HL-60/S4 (cell line): ENCODE measurements around the gene TAB3.

Experiments
- in situ Hi-C: fragments of 300-500 bp; cut with MboI; formaldehyde crosslinking; loops from 2 replicates; pipeline ENCODE4 v1.14.3; 2022; ENCODE audit warnings: low sequenced_read_pairs

The TAB3 gene

DNA sequence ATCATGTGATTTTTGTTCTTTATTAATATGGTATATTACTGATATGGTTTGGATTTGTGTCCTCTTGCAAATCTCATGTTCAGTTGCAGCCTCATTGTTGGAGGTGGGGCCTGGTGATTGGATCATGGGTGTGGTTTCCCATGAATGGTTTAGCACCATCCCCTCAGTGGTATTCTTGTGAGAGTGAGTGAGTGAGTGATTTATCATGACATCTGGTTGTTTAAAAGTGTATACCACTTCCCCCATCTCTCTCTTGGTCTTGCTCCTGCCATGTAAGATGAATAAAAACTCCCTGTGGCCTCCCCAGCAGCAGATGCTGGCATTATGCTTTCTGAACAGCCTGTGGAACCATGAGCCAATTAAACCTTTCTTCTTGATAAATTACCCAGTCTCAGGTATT lies 111.5 kb downstream of the TAB3 start:
- in situ Hi-C loops = no loop called here
